Activated CD8-positive, alpha-beta memory T cell treated with anti-CD3 and anti-CD28 coated beads for 48 hours (primary cell): Measurements from ENCODE around the gene PCLO.
"Not testable (repeated sequence)": the region's sequence is repeated elsewhere in the genome, so short reads cannot be mapped to it uniquely, and the experiment has no call there.

Experiments used
- DNase-seq, 3 experiments: peaks; one replicate each; pipeline ENCODE4 v3.0.0-alpha.2; 2020; ENCODE audit warnings: low read depth in 2 of 3, low spot score in 2 of 3

The PCLO gene

DNA sequence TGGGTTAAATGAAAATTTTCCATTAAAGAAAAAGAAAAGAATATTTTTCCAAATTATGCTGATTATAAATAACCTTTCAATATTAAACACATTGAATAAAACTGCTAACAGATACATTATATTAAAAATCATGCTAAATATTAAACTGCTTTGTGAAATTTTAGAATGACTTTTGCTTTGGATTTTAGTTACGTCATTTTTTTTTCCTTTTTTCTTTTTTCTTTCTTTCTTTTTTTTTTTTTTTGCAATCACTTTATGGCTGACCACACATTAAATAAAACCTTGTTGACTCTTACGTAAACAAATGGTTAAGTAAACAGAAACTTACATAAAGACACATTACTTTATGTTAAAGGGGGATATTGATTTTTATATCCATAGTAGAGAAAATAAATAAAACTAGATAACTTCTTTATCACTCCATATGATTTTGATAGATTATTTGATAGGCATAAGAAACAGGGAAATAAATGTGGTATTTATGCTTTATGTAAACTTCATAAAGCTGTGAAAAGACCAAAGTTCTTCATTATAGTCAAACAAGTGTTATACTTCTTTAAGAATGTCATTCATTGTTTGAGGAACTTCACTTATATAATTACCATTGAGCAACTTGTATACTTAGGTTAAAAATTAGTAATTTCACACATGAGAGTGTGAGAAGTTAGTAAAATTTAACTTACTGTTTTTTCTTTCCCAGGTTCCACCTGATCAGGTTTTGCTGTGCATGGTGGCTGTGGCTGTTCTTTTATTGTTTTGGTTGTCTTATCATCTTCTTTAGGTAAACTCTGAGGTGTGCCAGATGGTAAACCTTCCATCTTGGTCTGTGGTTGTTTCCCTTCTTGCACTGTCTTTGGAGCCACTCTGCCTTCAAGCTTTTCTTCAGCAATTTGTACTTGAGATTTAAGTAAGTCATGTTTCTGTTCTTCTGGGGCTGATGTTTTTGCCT, 197.3 kb downstream of the PCLO start:
- DNase-seq, result no peak

- no peak for DNase-seq
Measured at GRCh38 chr7:82964150-82964882, 198.4 kb downstream of the PCLO start.

DNA sequence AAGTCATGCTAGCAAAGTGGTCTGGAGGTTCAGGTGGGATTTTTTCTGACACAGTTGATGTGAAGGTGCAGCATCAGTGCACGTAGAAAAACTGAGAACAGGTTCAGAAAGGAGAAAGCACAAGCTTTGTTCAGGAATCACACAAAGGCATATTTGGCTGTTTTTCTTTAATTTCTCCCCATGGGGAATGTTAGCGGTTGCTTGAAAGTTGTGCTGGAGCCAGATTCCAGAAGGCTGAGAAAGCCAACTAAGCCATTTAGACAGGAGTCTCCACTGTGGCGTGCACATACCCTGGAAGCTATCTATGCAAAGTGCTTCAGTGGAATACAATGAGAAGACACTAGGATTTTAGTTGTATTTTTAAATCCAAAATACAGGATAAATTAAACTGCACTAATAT, 201.4 kb downstream of the PCLO start:
- DNase-seq, result no peak

- no peak for DNase-seq
Measured at GRCh38 chr7:82959528-82959927, 203.2 kb downstream of the PCLO start.

GRCh38 chr7:82957521-82957920, 205.2 kb downstream of the PCLO start:
- no peak for DNase-seq

DNA sequence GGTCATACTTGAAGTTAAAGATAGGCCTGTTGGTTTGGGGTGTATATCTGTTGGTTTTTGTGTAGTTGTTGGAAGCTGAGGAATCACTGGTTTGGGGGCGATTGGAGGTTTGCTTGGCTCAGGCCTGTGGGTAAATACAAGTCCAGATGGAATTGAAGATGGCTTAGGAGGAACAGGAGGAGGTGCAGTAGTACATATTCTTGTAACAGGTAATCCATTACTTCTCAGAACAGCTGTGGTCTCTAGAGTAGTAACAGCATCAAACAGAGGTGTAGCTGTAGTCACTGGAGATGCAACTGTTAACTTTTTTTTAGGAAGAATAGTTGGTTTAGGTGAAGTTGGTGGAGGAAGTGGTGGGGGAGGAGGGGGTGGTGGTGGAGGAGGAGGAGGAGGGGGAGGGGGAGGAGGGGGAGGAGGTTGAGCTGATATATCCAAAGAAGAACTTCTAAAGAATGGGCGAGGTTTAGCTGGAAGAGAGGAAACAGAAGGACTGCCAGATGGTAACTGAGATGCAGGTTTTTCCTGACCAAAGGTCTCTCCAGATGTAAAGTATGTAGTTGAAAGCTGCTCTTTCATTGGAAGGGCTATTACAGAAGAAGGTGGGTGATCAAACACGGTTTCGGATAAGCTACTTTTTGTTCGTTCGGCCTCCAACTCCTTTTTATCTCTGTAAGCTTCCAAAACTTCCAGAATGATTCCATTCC, 209.2 kb downstream of the PCLO start:
- no peak for DNase-seq

- DNase-seq, result no peak
Measured at GRCh38 chr7:82950436-82950835, 212.2 kb downstream of the PCLO start.

- DNase-seq, result no peak
Measured at GRCh38 chr7:82945480-82945879, 217.2 kb downstream of the PCLO start.

- no peak for DNase-seq
Measured at GRCh38 chr7:82945056-82945455, 217.6 kb downstream of the PCLO start.

GRCh38 chr7:82932516-82932915, 230.2 kb downstream of the PCLO start:
- no peak for DNase-seq

GRCh38 chr7:82926477-82926876, 236.2 kb downstream of the PCLO start:
- no peak for DNase-seq

DNA sequence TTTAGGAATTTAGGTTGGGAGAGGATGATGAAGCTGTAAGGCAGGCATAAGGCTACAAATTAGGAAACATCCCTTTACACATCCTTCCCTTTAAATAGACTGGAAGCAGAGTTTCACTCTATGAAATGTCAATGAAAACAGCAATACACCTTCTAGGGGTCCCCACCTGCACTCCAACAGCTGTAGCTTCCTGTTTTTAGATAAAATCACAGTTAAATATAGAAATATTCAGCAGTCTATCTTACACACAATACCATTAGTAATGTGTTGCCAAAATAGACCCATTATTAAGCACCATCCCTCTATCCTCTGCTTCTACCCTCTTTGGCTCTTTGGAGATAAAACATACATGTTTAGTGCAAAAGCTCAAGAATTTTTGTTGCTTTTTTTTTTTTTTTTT, 237.4 kb downstream of the PCLO start:
- DNase-seq, result no peak

DNA sequence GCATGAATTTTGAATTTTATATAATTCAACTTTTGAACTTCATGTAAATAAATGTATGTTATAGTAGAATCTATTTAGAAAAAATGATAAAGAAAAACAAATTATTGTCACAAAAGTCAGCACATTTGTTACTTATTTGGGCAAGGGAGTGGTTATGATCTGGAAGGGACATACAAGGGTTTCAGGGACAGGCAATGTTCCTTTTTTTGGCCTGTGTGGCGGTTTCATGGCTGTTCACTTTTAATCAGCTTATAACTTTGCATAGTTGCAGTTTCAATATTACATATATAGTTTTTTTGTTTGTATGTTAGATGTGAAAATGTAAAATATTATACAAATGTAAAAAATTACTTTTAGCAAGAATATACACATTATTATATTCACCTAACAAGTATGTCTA, 256.2 kb downstream of the PCLO start:
- no peak for DNase-seq

DNA sequence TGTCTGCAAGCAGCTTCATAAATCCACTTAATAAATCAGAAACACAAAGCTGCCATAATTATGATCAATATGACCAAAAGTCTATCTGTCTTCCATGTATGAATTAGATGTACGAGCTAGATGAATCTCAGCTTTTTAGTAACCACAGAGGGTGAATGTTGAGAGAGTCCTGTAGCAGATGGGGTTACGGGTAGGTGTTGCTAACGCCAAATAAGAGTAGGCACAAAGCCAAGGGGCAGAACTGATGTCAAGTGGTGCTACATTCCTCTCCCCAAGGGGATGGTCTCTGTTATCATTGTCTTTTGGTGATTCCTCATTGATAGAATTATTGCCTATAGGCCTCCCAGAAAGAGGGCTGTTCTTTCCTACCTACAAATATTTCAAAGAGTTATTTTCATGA, 257.8 kb downstream of the PCLO start:
- no peak for DNase-seq

- not testable (repeated sequence) for DNase-seq
Measured at GRCh38 chr7:82901098-82901497, 261.6 kb downstream of the PCLO start.

- DNase-seq, result no peak
Measured at GRCh38 chr7:82897500-82897899, 265.2 kb downstream of the PCLO start.

- DNase-seq, result not testable (repeated sequence)
Measured at GRCh38 chr7:82894341-82894740, 268.3 kb downstream of the PCLO start.

GRCh38 chr7:82886324-82886723, 276.4 kb downstream of the PCLO start:
- DNase-seq, result no peak

DNA sequence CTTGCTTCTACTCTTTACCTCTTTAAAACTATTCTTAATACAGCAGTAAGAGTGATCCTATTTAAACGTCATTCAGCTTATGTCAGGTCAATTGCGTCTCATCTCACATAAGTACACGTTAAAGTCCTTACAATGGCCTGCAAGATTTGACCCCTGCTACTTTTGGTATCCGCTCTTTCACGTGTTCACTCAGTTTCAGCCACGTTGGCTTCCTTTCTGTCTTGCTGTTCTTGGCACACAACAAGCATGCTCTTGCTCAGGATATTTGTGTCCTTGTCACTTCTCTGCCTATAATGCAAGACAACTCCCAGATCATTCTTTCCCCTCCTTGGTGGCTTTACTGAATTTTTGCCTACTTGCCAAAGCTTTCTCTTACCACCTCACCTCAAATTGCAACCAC, 296.8 kb downstream of the PCLO start:
- no peak for DNase-seq

GRCh38 chr7:82859106-82859850, 303.4 kb downstream of the PCLO start:
- DNase-seq, result no peak

DNA sequence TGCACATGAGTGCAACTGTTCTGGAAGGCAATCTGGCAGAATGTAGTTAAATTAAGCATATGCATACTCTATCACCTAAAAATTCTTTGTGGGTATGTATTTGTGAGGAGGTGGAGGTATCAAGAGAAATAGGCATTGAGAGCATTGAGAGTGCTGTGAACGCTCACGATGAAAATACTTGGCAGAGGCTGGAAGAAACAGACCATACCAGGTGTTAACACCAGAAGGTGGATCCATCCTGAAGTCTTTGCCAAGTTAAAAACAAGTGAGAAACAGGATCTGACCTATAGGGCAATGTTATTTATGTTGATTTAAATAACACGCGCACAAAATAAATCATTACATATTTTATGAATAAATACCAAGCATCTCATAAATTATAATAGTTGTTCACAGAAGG, 311.6 kb downstream of the PCLO start:
- no peak for DNase-seq
